ENCODE results near the gene CNTNAP2.

CNTNAP2 gene

GRCh38 chr7:147432079-147432478, 1315.5 kb downstream of the CNTNAP2 start:
- no peak for DNase-seq

GRCh38 chr7:147432576-147432975, 1316.0 kb downstream of the CNTNAP2 start:
- DNase-seq, result no peak

GRCh38 chr7:147436718-147437117, 1320.1 kb downstream of the CNTNAP2 start:
- DNase-seq, result no peak

- no peak for DNase-seq
Measured at GRCh38 chr7:147438216-147438615, 1321.6 kb downstream of the CNTNAP2 start.

- no peak for DNase-seq
Measured at GRCh38 chr7:147443942-147444341, 1327.3 kb downstream of the CNTNAP2 start.

GRCh38 chr7:147452816-147453215, 1336.2 kb downstream of the CNTNAP2 start:
- DNase-seq, result no peak

GRCh38 chr7:147465223-147465622, 1348.6 kb downstream of the CNTNAP2 start:
- no peak for DNase-seq

GRCh38 chr7:147472556-147472955, 1356.0 kb downstream of the CNTNAP2 start:
- no peak for DNase-seq

- DNase-seq, result no peak
Measured at GRCh38 chr7:147474862-147475261, 1358.3 kb downstream of the CNTNAP2 start.

GRCh38 chr7:147477526-147477925, 1360.9 kb downstream of the CNTNAP2 start:
- DNase-seq, result no peak

GRCh38 chr7:147478796-147479195, 1362.2 kb downstream of the CNTNAP2 start:
- DNase-seq, result no peak

GRCh38 chr7:147483634-147484292, 1367.2 kb downstream of the CNTNAP2 start:
- DNase-seq, result no peak

GRCh38 chr7:147485660-147486210, 1369.1 kb downstream of the CNTNAP2 start:
- DNase-seq, result no peak

- no peak for DNase-seq
Measured at GRCh38 chr7:147492606-147493005, 1376.0 kb downstream of the CNTNAP2 start.

- DNase-seq, result no peak
Measured at GRCh38 chr7:147496209-147496608, 1379.6 kb downstream of the CNTNAP2 start.

- DNase-seq, result no peak
Measured at GRCh38 chr7:147497246-147497645, 1380.6 kb downstream of the CNTNAP2 start.

GRCh38 chr7:147498081-147498480, 1381.5 kb downstream of the CNTNAP2 start:
- DNase-seq, result no peak

- DNase-seq, result no peak
Measured at GRCh38 chr7:147509035-147509501, 1392.5 kb downstream of the CNTNAP2 start.

GRCh38 chr7:147509541-147510200, 1393.1 kb downstream of the CNTNAP2 start:
- no peak for DNase-seq

GRCh38 chr7:147510201-147510542, 1393.6 kb downstream of the CNTNAP2 start:
- DNase-seq, result no peak

GRCh38 chr7:147510923-147511322, 1394.3 kb downstream of the CNTNAP2 start:
- DNase-seq, result no peak

- DNase-seq, result no peak
Measured at GRCh38 chr7:147513451-147513850, 1396.8 kb downstream of the CNTNAP2 start.

GRCh38 chr7:147516391-147516790, 1399.8 kb downstream of the CNTNAP2 start:
- no peak for DNase-seq

- no peak for DNase-seq
Measured at GRCh38 chr7:147519062-147519461, 1402.5 kb downstream of the CNTNAP2 start.

All from inflammatory macrophage treated with lipopolysaccharide for 4 hours (primary cell).